HepG2 (cell line): ENCODE measurements around the gene PRXL2B. TPM values are rescaled to one million over a fixed set of nuclear protein-coding genes. Genes with fewer than 3 reads are reported as not detected.

Experiments
- AHR ChIP-seq: IDR thresholded peaks from 2 replicates; pipeline ENCODE4 v1.6.1; 2018; ENCODE audit warnings: missing genetic modification reagents, missing compliant biosample characterization
- CREM ChIP-seq, 2 experiments: sonication (generic) in 1 of 2; formaldehyde crosslinking in 1 of 2; IDR thresholded peaks; 2 replicates each; pipeline versions ENCODE4 v1.4.0 to v1.6.1; 2016 to 2020; ENCODE audit warnings: antibody characterized with exemption in 1 of 2, mild to moderate bottlenecking in 1 of 2, missing genetic modification reagents in 1 of 2
- ELF3 ChIP-seq: IDR thresholded peaks from 2 replicates; pipeline ENCODE4 v1.6.1; 2016; ENCODE audit warnings: missing genetic modification reagents, missing compliant biosample characterization
- FOSL1 ChIP-seq: sonication (generic); formaldehyde crosslinking; IDR thresholded peaks from 2 replicates; pipeline ENCODE4 v1.9.0; 2021; ENCODE audit warnings: missing genetic modification reagents, borderline replicate concordance
- HCFC1 ChIP-seq: fragments of 150-350 bp; IDR thresholded peaks from 2 replicates; pipeline ENCODE4 v1.6.1; 2014; ENCODE audit warnings: low read depth, low read length
- NCOA5 ChIP-seq: sonication (generic); formaldehyde crosslinking; IDR thresholded peaks from 2 replicates; pipeline ENCODE4 v1.4.0; 2020; ENCODE audit warnings: missing genetic modification reagents
- POLR2G ChIP-seq: fragments of 200-400 bp; formaldehyde crosslinking; IDR thresholded peaks from 2 replicates; pipeline ENCODE4 v1.6.1; 2018; ENCODE audit warnings: mild to moderate bottlenecking, low read depth, low read length, moderate library complexity
- RFX5 ChIP-seq: IDR thresholded peaks from 2 replicates; pipeline ENCODE4 v1.6.1; 2011; ENCODE audit warnings: low read depth, low read length, improper control_type of control experiment
- SIX4 ChIP-seq: sonication (generic); formaldehyde crosslinking; IDR thresholded peaks from 2 replicates; pipeline ENCODE4 v1.4.0; 2020; ENCODE audit warnings: missing genetic modification reagents
- ZBTB21 ChIP-seq: sonication (generic); formaldehyde crosslinking; IDR thresholded peaks from 2 replicates; pipeline ENCODE4 v1.4.0; 2020; ENCODE audit warnings: missing genetic modification reagents
- ZFP36L1 ChIP-seq: sonication (generic); formaldehyde crosslinking; IDR thresholded peaks from 2 replicates; pipeline ENCODE4 v1.8.0; 2022; ENCODE audit warnings: mild to moderate bottlenecking, missing genetic modification reagents, moderate library complexity
- ZMYM4 ChIP-seq: sonication (generic); formaldehyde crosslinking; IDR thresholded peaks from 2 replicates; pipeline ENCODE4 v1.8.1; 2023; ENCODE audit warnings: mild to moderate bottlenecking, missing genetic modification reagents
- ZNF143 ChIP-seq: sonication (generic); formaldehyde crosslinking; IDR thresholded peaks from 2 replicates; pipeline ENCODE4 v1.4.0; 2020; ENCODE audit warnings: missing genetic modification reagents
- ZNF296 ChIP-seq: sonication (generic); formaldehyde crosslinking; conservative IDR thresholded peaks from 2 replicates; pipeline ENCODE4 v1.5.0; 2020; ENCODE audit warnings: mild to moderate bottlenecking, missing genetic modification reagents
- ZNF468 ChIP-seq: sonication (generic); formaldehyde crosslinking; IDR thresholded peaks from 2 replicates; pipeline ENCODE4 v1.8.0; 2022; ENCODE audit warnings: mild to moderate bottlenecking, moderate library complexity, missing genetic modification reagents
- ZNF569 ChIP-seq: sonication (generic); formaldehyde crosslinking; IDR thresholded peaks from 2 replicates; pipeline ENCODE4 v1.5.0; 2020; ENCODE audit warnings: mild to moderate bottlenecking, missing genetic modification reagents, moderate library complexity, borderline replicate concordance
- ZNF841 ChIP-seq: sonication (generic); formaldehyde crosslinking; IDR thresholded peaks from 2 replicates; pipeline ENCODE4 v1.8.1; 2023; ENCODE audit warnings: missing genetic modification reagents, borderline replicate concordance
- ZSCAN22 ChIP-seq: sonication (generic); formaldehyde crosslinking; IDR thresholded peaks from 2 replicates; pipeline ENCODE4 v1.4.0; 2020; ENCODE audit warnings: mild to moderate bottlenecking, missing genetic modification reagents
- polyA plus RNA-seq, 8 experiments: library from polyadenylated mRNA; depleted of rRNA in 3 of 8; stranded (reverse) in 7 of 8; unstranded in 1 of 8; fragments of >200 nt; fragmentation: Illumina TruSeq in 4 of 8; extraction: Trizol in 4 of 8; gene quantifications; 2 replicates each; pipeline versions ENCODE4 v1.2.1 to v1.2.3, GENCODE V29; 2011 to 2016; ENCODE audit warnings: low read depth in 4 of 8, missing spikeins in 1 of 8, mixed read lengths in 1 of 8; ENCODE audit not compliant: insufficient read depth in 1 of 8
- total RNA-seq, 5 experiments: library from RNA; depleted of rRNA; stranded (reverse); fragments of >200 nt; fragmentation: Illumina TruSeq; extraction: Trizol; gene quantifications; 2 replicates each; pipeline ENCODE4 v1.2.3, GENCODE V29; 2016; ENCODE audit warnings: low read depth in 1 of 5
- TF ChIP-seq, protein P1 (sequence below): IDR thresholded peaks from 2 replicates; pipeline ENCODE4 v1.6.1; 2018; ENCODE audit warnings: missing genetic modification reagents
- TF ChIP-seq, protein P2 (sequence below): sonication (generic); formaldehyde crosslinking; IDR thresholded peaks from 2 replicates; pipeline ENCODE4 v1.4.0; 2020; ENCODE audit warnings: missing genetic modification reagents
- TF ChIP-seq, protein P3 (sequence below): IDR thresholded peaks from 2 replicates; pipeline ENCODE4 v1.6.1; 2016
- TF ChIP-seq, protein P4 (sequence below): sonication (generic); formaldehyde crosslinking; IDR thresholded peaks from 2 replicates; pipeline ENCODE4 v1.4.0; 2020; ENCODE audit warnings: missing genetic modification reagents, borderline replicate concordance

The PRXL2B gene
- total and polyA plus RNA-seq, 2 of the 13 experiments (the other 11 are each of a cell fraction or from before 2014, with no cell fraction given) = 16.8 to 22.1 TPM

DNA sequence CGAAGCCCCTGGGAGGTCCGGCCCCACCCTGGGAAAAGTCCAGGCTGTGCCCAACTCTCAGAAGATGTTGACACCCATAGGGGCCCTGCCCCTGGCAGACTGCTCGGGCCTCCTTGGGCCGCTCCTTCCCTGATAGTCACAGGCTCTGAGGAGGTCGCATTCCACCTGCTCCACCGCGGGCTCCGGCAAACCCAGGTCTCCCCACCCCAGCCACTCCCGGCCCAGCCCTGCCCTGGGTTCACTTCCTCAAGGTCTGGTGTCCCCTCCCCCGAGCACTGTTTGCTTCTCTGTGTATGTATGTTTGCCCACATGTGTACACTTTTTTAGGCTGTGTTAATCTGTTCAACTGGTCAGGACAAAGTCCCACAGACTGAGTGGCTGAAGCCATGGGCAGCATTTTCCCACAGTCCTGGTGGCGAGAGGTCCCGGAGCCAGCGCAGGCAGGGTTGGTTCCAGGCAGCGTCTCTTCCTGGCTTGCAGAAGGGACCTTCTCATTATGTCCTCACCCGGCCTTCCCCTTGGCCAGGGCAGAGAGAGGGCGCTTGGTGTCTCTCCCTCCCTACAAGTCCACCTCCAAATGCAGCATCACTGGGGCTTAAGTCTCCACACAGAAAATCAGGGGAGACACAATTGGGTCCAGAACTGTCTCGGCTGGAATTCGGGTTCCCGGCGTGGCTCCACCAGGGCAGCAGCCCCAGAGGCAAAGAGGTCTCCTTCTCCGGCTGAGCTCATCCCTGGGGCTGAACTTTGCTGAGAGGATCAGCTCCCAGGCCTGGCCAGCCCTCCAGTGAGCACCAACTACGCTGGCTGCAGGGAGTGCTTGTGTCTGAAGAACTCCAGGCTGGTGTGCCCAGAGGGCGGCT lies 10.5 kb upstream of the PRXL2B start (continued):
- TF ChIP-seq, protein P1, sequence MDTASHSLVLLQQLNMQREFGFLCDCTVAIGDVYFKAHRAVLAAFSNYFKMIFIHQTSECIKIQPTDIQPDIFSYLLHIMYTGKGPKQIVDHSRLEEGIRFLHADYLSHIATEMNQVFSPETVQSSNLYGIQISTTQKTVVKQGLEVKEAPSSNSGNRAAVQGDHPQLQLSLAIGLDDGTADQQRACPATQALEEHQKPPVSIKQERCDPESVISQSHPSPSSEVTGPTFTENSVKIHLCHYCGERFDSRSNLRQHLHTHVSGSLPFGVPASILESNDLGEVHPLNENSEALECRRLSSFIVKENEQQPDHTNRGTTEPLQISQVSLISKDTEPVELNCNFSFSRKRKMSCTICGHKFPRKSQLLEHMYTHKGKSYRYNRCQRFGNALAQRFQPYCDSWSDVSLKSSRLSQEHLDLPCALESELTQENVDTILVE (CRISPR knock-in tag) = no peak
- TF ChIP-seq, protein P2, sequence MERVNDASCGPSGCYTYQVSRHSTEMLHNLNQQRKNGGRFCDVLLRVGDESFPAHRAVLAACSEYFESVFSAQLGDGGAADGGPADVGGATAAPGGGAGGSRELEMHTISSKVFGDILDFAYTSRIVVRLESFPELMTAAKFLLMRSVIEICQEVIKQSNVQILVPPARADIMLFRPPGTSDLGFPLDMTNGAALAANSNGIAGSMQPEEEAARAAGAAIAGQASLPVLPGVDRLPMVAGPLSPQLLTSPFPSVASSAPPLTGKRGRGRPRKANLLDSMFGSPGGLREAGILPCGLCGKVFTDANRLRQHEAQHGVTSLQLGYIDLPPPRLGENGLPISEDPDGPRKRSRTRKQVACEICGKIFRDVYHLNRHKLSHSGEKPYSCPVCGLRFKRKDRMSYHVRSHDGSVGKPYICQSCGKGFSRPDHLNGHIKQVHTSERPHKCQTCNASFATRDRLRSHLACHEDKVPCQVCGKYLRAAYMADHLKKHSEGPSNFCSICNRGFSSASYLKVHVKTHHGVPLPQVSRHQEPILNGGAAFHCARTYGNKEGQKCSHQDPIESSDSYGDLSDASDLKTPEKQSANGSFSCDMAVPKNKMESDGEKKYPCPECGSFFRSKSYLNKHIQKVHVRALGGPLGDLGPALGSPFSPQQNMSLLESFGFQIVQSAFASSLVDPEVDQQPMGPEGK (CRISPR knock-in tag) = peak; percentile 86
- TF ChIP-seq ZNF569 (CRISPR knock-in tag) (no peak), AHR (CRISPR knock-in tag) (no peak), ZNF296 (no peak), FOSL1 (no peak), RFX5 (no peak), ZSCAN22 (CRISPR knock-in tag) (no peak), ZNF841 (CRISPR knock-in tag) (no peak), POLR2G (peak; percentile 44; the same call in 1 of the 2 replicates), CREM (IDR thresholded peaks at IDR 0.05) (0 out of 2 replicates have a peak, but pooled peaks have one; percentile 39), CREM (CRISPR knock-in tag; IDR thresholded peaks at IDR 0.05) (no peak), ZNF143 (CRISPR knock-in tag) (no peak), HCFC1 (no peak), ZNF468 (CRISPR knock-in tag) (no peak), ZMYM4 (peak; percentile 49; the same call in 1 of the 2 replicates), NCOA5 (CRISPR knock-in tag) (no peak), ZBTB21 (CRISPR knock-in tag) (no peak), ZFP36L1 (CRISPR knock-in tag) (no peak), SIX4 (no peak), ELF3 (CRISPR knock-in tag) (peak; percentile 92)
- TF ChIP-seq, protein P3, sequence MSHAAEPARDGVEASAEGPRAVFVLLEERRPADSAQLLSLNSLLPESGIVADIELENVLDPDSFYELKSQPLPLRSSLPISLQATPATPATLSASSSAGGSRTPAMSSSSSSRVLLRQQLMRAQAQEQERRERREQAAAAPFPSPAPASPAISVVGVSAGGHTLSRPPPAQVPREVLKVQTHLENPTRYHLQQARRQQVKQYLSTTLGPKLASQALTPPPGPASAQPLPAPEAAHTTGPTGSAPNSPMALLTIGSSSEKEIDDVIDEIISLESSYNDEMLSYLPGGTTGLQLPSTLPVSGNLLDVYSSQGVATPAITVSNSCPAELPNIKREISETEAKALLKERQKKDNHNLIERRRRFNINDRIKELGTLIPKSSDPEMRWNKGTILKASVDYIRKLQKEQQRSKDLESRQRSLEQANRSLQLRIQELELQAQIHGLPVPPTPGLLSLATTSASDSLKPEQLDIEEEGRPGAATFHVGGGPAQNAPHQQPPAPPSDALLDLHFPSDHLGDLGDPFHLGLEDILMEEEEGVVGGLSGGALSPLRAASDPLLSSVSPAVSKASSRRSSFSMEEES = no peak
- TF ChIP-seq, protein P4, sequence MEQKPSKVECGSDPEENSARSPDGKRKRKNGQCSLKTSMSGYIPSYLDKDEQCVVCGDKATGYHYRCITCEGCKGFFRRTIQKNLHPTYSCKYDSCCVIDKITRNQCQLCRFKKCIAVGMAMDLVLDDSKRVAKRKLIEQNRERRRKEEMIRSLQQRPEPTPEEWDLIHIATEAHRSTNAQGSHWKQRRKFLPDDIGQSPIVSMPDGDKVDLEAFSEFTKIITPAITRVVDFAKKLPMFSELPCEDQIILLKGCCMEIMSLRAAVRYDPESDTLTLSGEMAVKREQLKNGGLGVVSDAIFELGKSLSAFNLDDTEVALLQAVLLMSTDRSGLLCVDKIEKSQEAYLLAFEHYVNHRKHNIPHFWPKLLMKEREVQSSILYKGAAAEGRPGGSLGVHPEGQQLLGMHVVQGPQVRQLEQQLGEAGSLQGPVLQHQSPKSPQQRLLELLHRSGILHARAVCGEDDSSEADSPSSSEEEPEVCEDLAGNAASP (CRISPR knock-in tag) = peak; percentile 87; the same call in 1 of the 2 replicates
